Psoas muscle (tissue), 8 donors: ENCODE measurements around the gene PHF24. TPM values are rescaled to one million over a fixed set of nuclear protein-coding genes. Genes with fewer than 3 reads are reported as not detected.
A peak's percentile ranks its signal among the peaks of the same experiment; 100 is the strongest.
"Not testable (repeated sequence)": the region's sequence is repeated elsewhere in the genome, so short reads cannot be mapped to it uniquely, and the experiment has no call there.

Experiments used
- ATAC-seq, 4 donors: fragments of 200-7000 bp; cut with Tn5 transposase; one replicate each; pipeline ENCODE4 v1.9.1; 2020; ENCODE audit warnings: moderate library complexity in 3 of 4, mild to moderate bottlenecking in 2 of 4
- DNase-seq, 2 donors: peaks; one replicate each; pipeline ENCODE4 v3.0.0-alpha.2; 2020
- H3K27ac ChIP-seq: fragments of 200-600 bp; one replicate; pipeline ENCODE4 v1.8.0; 2022
- H3K27me3 ChIP-seq, 3 donors: fragments of 200-600 bp in 1 of 3; one replicate each; pipeline versions ENCODE4 v1.6.1 to v1.8.0; 2013 to 2022; ENCODE audit warnings: low read length in 2 of 3, mild to moderate bottlenecking in 2 of 3, moderate library complexity in 1 of 3; ENCODE audit not compliant: insufficient read depth in 3 of 3
- H3K36me3 ChIP-seq, 2 donors: fragments of 200-600 bp in 1 of 2; one replicate each; pipeline versions ENCODE4 v1.6.1 to v1.8.0; 2013 to 2022; ENCODE audit warnings: low read depth in 1 of 2, mild to moderate bottlenecking in 1 of 2, moderate library complexity in 1 of 2; ENCODE audit not compliant: insufficient read depth in 1 of 2
- H3K4me1 ChIP-seq: fragments of 200-600 bp; one replicate; pipeline ENCODE4 v1.8.0; 2022
- H3K4me3 ChIP-seq: fragments of 200-600 bp; one replicate; pipeline ENCODE4 v1.8.0; 2022; ENCODE audit warnings: mild to moderate bottlenecking
- H3K9me3 ChIP-seq: fragments of 200-600 bp; one replicate; pipeline ENCODE4 v1.8.0; 2022
- CTCF ChIP-seq: fragments of 200-600 bp; IDR thresholded peaks from one replicate; pipeline ENCODE4 v1.8.0; 2022; ENCODE audit warnings: antibody characterized with exemption
- WGBS, 3 donors: extraction: QIAGEN DNeasy Blood & Tissue Kit; methylation state at CpG; one replicate each; pipeline versions ENCODE4 v1.1.6 to v1.1.7; 2013; 5-methylcytosine and 5-hydroxymethylcytosine counted together
- intact Hi-C, 2 donors: fragments of 100-400 bp; cut with DNase I; formaldehyde crosslinking; loops; one replicate each; pipeline versions ENCODE4 v1.11.0 to v1.14.2; 2022
- polyA plus RNA-seq, 3 donors: library from polyadenylated mRNA; stranded (reverse); fragments of 200-250 nt; gene quantifications; one replicate each; pipeline ENCODE4 v1.2.3, GENCODE V29; 2013
- total RNA-seq, 4 donors: library from RNA; stranded (reverse); fragmentation: NEBNext Ultra II Directional in 2 of 4; extraction: Animal tissue kit (Norgen Biotek cat#: 25700) in 2 of 4; gene quantifications; one replicate each; pipeline versions ENCODE4 v1.2.1 to v1.2.4, GENCODE V29; 2021 to 2023
- donor health status: healthy with polysubstance abuse.
- donor health status: DM: no; HTN: no; CAD: no; lungs with moderate emphysema.
- donor health status: Bipolar disorder and iron deficiency.
- donor health status: healthy.
- donor health status: DM: yes; HTN: yes; CAD: no.
- donor health status: DM: no; HTN: no; CAD: no.
- donor health status: DM: no; HTN: no; CAD: no.
- donor health status: DM: yes; HTN: yes; CAD: no.

PHF24 gene
- total and polyA plus RNA-seq, 7 donors: 0.03 to 0.11 (median 0.04) TPM; not detected in 3

- H3K36me3 ChIP-seq: peaks cover 0 to 14% of the 10 kb centered on the region in 2 donors
- intact Hi-C loops: no loop called here
- H3K4me1 ChIP-seq: peaks cover 31% of the 10 kb centered on the region
- no peak for TF ChIP-seq CTCF
- DNase-seq (no peak), ATAC-seq (no peak)
- H3K9me3 ChIP-seq: no peaks in the 10 kb centered on the region
- no peak overlapping the region for H3K27ac ChIP-seq
- no peak overlapping the region for H3K4me3 ChIP-seq
- H3K27me3 ChIP-seq: no peaks in the 10 kb centered on the region
Observed at GRCh38 chr9:35002623-35003022, 44.5 kb downstream of the PHF24 start.

GRCh38 chr9:35004299-35004698, 46.2 kb downstream of the PHF24 start:
- peaks cover 21% of the 10 kb centered on the region for H3K4me1 ChIP-seq
- H3K4me3 ChIP-seq, ATAC-seq, H3K27me3 ChIP-seq, H3K36me3 ChIP-seq, H3K27ac ChIP-seq, H3K9me3 ChIP-seq, DNase-seq, intact Hi-C loops: not testable (repeated sequence)
- 90 to 95% (median 92%) methylated on average over 13 to 14 of the region's 14 CpGs for WGBS, 3 donors

GRCh38 chr9:35010351-35010958, 52.4 kb downstream of the PHF24 start:
- Histone ChIP-seq H3K4me1 (no peaks in the 10 kb centered on the region), H3K9me3 (peaks cover 4% of the 10 kb centered on the region), H3K4me3 (no peak overlapping the region), H3K36me3 (peaks cover 10 to 69% of the 10 kb centered on the region in 2 donors), H3K27me3 (no peaks in the 10 kb centered on the region), H3K27ac (no peak overlapping the region)
- intact Hi-C loops: no loop called here
- WGBS, 3 donors: 90 to 92% (median 92%) methylated on average over 3 of the region's 3 CpGs
- ATAC-seq: no peak
- TF ChIP-seq CTCF: no peak
- no peak for DNase-seq

DNA sequence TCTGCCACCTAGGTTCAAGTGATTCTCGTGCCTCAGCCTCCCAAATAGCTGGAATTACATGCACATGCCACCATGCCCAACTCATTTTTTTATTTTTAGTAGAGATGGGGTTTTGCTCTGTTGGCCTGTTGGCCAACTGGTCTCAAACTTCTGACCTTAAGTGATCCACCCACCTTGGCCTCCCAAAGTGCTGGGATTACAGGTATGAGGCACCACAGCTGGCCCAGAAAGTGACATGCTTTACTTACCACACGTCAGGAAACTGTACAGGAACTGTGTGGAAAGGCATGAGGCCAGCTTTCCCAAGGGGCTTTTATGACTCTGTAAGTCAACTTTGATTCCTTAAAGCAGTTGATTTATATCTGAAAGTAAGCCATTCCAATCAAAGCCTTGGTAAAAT, 56.4 kb downstream of the PHF24 start:
- H3K27ac ChIP-seq: no peak overlapping the region
- 21 to 56% (median 28%) methylated on average over 2 of the region's 2 CpGs for WGBS, 3 donors
- DNase-seq: no peak
- peaks cover 4% of the 10 kb centered on the region for H3K9me3 ChIP-seq
- intact Hi-C loops: no loop called here
- no peak for TF ChIP-seq CTCF
- no peaks in the 10 kb centered on the region for H3K27me3 ChIP-seq
- ATAC-seq: peak in 3 of 4 donors; percentile 27 to 59 (median 36)
- H3K36me3 ChIP-seq: peaks cover 10 to 99% of the 10 kb centered on the region in 2 donors
- no peak overlapping the region for H3K4me3 ChIP-seq
- H3K4me1 ChIP-seq: no peaks in the 10 kb centered on the region

- H3K9me3 ChIP-seq, DNase-seq, ATAC-seq, intact Hi-C loops, H3K4me3 ChIP-seq, H3K27ac ChIP-seq, H3K27me3 ChIP-seq: not testable (repeated sequence)
- WGBS, 3 donors: 59 to 72% (median 65%) methylated on average over 5 of the region's 5 CpGs
- Histone ChIP-seq H3K4me1 (peaks cover 13% of the 10 kb centered on the region), H3K36me3 (peaks cover 0 to 64% of the 10 kb centered on the region in 2 donors)
Observed at GRCh38 chr9:35023443-35023842, 65.4 kb downstream of the PHF24 start.

DNA sequence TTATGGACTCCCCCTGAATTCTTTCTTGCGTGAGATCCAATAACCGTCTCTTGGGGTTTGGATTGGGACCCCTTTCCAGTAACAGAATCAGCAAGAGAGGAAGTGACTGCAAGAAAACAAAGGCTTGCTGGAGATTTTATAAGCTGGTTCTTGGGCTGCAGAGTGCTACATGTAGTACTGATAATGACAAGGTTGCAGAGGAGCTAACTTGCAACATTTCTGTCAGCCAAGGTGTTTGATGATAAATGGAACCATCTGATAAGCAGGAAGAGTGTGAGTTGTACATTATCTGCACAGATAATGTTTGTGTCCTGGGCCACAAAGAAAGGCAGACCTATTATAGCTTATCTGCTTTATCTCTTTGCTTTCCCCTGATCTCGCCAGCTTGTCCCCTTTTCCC, 68.6 kb downstream of the PHF24 start:
- DNase-seq (no peak), ATAC-seq (peak in 2 of 4 donors; percentile 34)
- Histone ChIP-seq H3K4me3 (no peak overlapping the region), H3K36me3 (peaks cover 0 to 61% of the 10 kb centered on the region in 2 donors), H3K27me3 (no peaks in the 10 kb centered on the region), H3K27ac (peak overlapping the region; percentile 64), H3K4me1 (peaks cover 22% of the 10 kb centered on the region), H3K9me3 (no peaks in the 10 kb centered on the region)
- WGBS, 3 donors: 77 to 85% (median 80%) methylated on average over 3 of the region's 3 CpGs
- no peak for TF ChIP-seq CTCF
- intact Hi-C loops: no loop called here
